Ovary (tissue), 3 donors: Measurements from ENCODE around the gene UBE2I.

ENCODE experiments used
- CTCF ChIP-seq, 3 donors: fragments of 450-650 bp in 2 of 3; fragments of 200-600 bp in 1 of 3; IDR thresholded peaks; one replicate each; pipeline versions ENCODE4 v1.5.1 to v1.8.0; 2016 to 2022; ENCODE audit warnings: antibody characterized with exemption in 3 of 3, mild to moderate bottlenecking in 1 of 3
- EP300 ChIP-seq: sonication (generic); formaldehyde crosslinking; IDR thresholded peaks from one replicate; pipeline ENCODE4 v1.6.1; 2017; ENCODE audit warnings: antibody characterized with exemption
- POLR2A ChIP-seq: fragments of 450-650 bp; IDR thresholded peaks from one replicate; pipeline ENCODE4 v1.6.1; 2017; ENCODE audit warnings: antibody characterized with exemption, mild to moderate bottlenecking, moderate library complexity
- donor health status: DM: no; HTN: no; CAD: no.

GRCh38 chr16:1349351-1349750 is 39.9 kb downstream of the UBE2I start:
- TF ChIP-seq CTCF (IDR thresholded peaks at IDR 0.05) (no peak), POLR2A (no peak), EP300 (no peak)
